Heart left ventricle (tissue), 13 donors: Measurements from ENCODE around the gene PDCD4.

ENCODE experiments used
- POLR2A ChIP-seq, 2 donors: fragments of 450-650 bp; IDR thresholded peaks; one replicate each; pipeline ENCODE4 v1.6.1; 2017; ENCODE audit warnings: antibody characterized with exemption in 2 of 2, mild to moderate bottlenecking in 2 of 2, moderate library complexity in 2 of 2
- TF ChIP-seq, protein P1 (sequence below), 12 donors: fragments of 200-600 bp; sonication (generic) in 4 of 12; IDR thresholded peaks; one replicate each; pipeline versions ENCODE4 v1.5.0 to v1.8.0; 2018 to 2022; ENCODE audit warnings: antibody characterized with exemption in 12 of 12, mild to moderate bottlenecking in 5 of 12
- donor health status: ischemic (EF 13 %, LVEDD 7.1; RV severe dilation, severe dysfunction).
- donor health status: DM: no; HTN: yes; CAD: no.
- donor health status: DM: no; HTN: no; CAD: no.
- donor health status: ischemic (EF 25% LVEDD 6.9; RV normal size, moderate dysfunction).
- donor health status: ischemic (EF 25% LVEDD 5.7; RV mildly dilated, moderate dysfunction).
- donor health status: ischemic (EF 35%, LVEDD 5.7; RV mildly dilated, moderate dysfunction).
- donor health status: nonischemic (EF 11% LVEDD 7.7; RV severe dilation, severe dysfunction).
- donor health status: DM: yes; HTN: yes; CAD: no.
- donor health status: PGD.
- donor health status: ischemic (EF 29% LVEDD 5.4; RV normal size, mild dysfunction).
- donor health status: nonischemic (EF 23%, LVEDD 6.1; RV moderate dilation, normal function).

DNA sequence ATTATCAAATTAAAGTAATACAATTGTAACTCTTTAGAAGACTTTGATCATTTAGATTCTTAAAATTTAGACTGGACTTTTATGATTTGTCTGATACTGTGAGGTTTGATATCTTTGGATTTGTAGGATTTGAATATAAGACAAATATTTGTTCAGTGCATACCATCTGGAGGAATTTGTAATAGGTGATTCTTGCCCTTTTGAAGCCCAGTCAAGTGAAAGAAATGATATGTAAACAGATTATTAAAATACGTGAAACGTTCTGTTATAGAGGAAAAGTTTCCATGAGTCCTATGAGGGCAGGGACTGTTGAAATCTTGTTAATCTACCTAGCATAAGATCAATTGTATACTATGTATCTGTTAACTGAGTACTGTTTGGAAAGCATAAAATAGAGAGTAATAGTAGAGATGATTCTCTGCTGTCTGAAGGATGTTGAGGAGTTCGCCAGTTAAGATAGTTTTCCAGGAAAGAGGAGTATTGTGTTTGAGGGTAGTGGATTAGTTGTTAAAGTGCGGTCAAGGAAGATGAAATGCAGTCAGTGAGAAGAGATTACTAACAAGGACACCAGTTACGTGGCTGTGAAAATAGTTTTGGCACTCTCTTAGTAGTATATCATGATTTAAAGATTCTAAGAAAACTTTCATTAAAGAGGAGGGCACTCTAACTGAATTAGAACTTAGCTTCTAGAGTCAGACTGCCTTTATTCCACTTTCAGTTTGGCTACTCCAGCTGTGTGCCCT, 14.4 kb downstream of the PDCD4 start:
- TF ChIP-seq POLR2A (IDR thresholded peaks at IDR 0.05), result no peak
- TF ChIP-seq, protein P1, sequence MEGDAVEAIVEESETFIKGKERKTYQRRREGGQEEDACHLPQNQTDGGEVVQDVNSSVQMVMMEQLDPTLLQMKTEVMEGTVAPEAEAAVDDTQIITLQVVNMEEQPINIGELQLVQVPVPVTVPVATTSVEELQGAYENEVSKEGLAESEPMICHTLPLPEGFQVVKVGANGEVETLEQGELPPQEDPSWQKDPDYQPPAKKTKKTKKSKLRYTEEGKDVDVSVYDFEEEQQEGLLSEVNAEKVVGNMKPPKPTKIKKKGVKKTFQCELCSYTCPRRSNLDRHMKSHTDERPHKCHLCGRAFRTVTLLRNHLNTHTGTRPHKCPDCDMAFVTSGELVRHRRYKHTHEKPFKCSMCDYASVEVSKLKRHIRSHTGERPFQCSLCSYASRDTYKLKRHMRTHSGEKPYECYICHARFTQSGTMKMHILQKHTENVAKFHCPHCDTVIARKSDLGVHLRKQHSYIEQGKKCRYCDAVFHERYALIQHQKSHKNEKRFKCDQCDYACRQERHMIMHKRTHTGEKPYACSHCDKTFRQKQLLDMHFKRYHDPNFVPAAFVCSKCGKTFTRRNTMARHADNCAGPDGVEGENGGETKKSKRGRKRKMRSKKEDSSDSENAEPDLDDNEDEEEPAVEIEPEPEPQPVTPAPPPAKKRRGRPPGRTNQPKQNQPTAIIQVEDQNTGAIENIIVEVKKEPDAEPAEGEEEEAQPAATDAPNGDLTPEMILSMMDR (IDR thresholded peaks at IDR 0.05), result no peak
